DND-41 (cell line): ENCODE data around the gene MAFB.
A peak's percentile ranks its signal among the peaks of the same experiment; 100 is the strongest.

Experiments used
- ATAC-seq: fragments of 200-7000 bp; cut with Tn5 transposase; 3 replicates; pipeline ENCODE4 v1.9.1; 2021; ENCODE audit warnings: low read depth; ENCODE audit not compliant: insufficient read depth
- DNase-seq: peaks from one replicate; pipeline ENCODE4 v3.0.0-alpha.2; 2020
- H2AFZ ChIP-seq: 2 replicates; pipeline ENCODE4 v1.6.0; 2012; ENCODE audit warnings: low read depth, low read length
- H3K27ac ChIP-seq: 2 replicates; pipeline ENCODE4 v1.5.1; 2012; ENCODE audit warnings: low read length, inconsistent platforms
- H3K27me3 ChIP-seq: fragments of 200-600 bp; sonication (generic); 2 replicates; pipeline ENCODE4 v1.6.0; 2012; ENCODE audit warnings: low read length, mild to moderate bottlenecking, inconsistent platforms; ENCODE audit not compliant: insufficient read depth, poor library complexity
- H3K36me3 ChIP-seq: 2 replicates; pipeline ENCODE4 v1.5.1; 2012; ENCODE audit warnings: low read length, inconsistent platforms; ENCODE audit not compliant: insufficient read depth
- H3K4me1 ChIP-seq: 2 replicates; pipeline ENCODE4 v1.5.1; 2012; ENCODE audit warnings: mild to moderate bottlenecking, low read length; ENCODE audit not compliant: insufficient read depth
- H3K4me2 ChIP-seq: 2 replicates; pipeline ENCODE4 v1.6.0; 2012; ENCODE audit warnings: mild to moderate bottlenecking, moderate library complexity, low read length, inconsistent platforms; ENCODE audit not compliant: insufficient read depth
- H3K4me3 ChIP-seq, 2 experiments: fragments of 200-600 bp in 1 of 2; shearing (Covaris generic) in 1 of 2; 2 replicates each; pipeline ENCODE4 v1.5.1; 2012 to 2016; ENCODE audit warnings: inconsistent platforms in 2 of 2, low read length in 2 of 2, mild to moderate bottlenecking in 2 of 2, low read depth in 1 of 2, moderate library complexity in 1 of 2
- H3K79me2 ChIP-seq: 2 replicates; pipeline ENCODE4 v1.6.0; 2012; ENCODE audit warnings: low read length, inconsistent platforms; ENCODE audit not compliant: insufficient read depth
- H3K9ac ChIP-seq: 2 replicates; pipeline ENCODE4 v1.6.0; 2012; ENCODE audit warnings: low read depth, mild to moderate bottlenecking, inconsistent platforms, low read length, moderate library complexity
- H3K9me3 ChIP-seq: 2 replicates; pipeline ENCODE4 v1.5.1; 2012; ENCODE audit warnings: low read length, moderate library complexity, mild to moderate bottlenecking, inconsistent platforms; ENCODE audit not compliant: insufficient read depth, severe bottlenecking
- H4K20me1 ChIP-seq: 2 replicates; pipeline ENCODE4 v1.6.0; 2012; ENCODE audit warnings: low read length; ENCODE audit not compliant: insufficient read depth
- CTCF ChIP-seq: IDR thresholded peaks from 2 replicates; pipeline ENCODE4 v1.5.1; 2012; ENCODE audit warnings: borderline replicate concordance, low read length, moderate library complexity, mild to moderate bottlenecking; ENCODE audit not compliant: poor library complexity, severe bottlenecking; ENCODE audit errors: extremely low read depth
- EZH2 ChIP-seq: IDR thresholded peaks from 3 replicates; pipeline ENCODE4 v1.6.1; 2012; ENCODE audit warnings: borderline replicate concordance, low read depth, mild to moderate bottlenecking, moderate library complexity, low read length, inconsistent platforms; ENCODE audit not compliant: severe bottlenecking

Gene MAFB

GRCh38 chr20:40690836-40691565, 2.0 kb upstream of the MAFB start:
- Histone ChIP-seq H3K27ac (no peak overlapping the region), H3K36me3 (no peaks in the 10 kb centered on the region), H3K79me2 (no peaks in the 10 kb centered on the region), H3K9ac (no peak overlapping the region), H3K4me2 (no peak overlapping the region), H3K4me1 (peaks cover 24% of the 10 kb centered on the region), H3K27me3 (peaks cover under 1% of the 10 kb centered on the region), H2AFZ (no peak overlapping the region), H3K9me3 (no peaks in the 10 kb centered on the region), H4K20me1 (no peaks in the 10 kb centered on the region), H3K4me3 (no peak overlapping the region)
- no peak for DNase-seq
- ATAC-seq = no peak
- TF ChIP-seq CTCF (no peak), EZH2 (no peak)

GRCh38 chr20:40689943-40690835, 1.2 kb upstream of the MAFB start:
- no peaks in the 10 kb centered on the region for H3K27me3 ChIP-seq
- peaks cover 24% of the 10 kb centered on the region for H3K4me1 ChIP-seq
- peak overlapping the region; percentile 91 for H2AFZ ChIP-seq
- TF ChIP-seq CTCF = peak; percentile 83
- TF ChIP-seq EZH2 = no peak
- H3K4me2 ChIP-seq = peak overlapping the region; percentile 94
- no peaks in the 10 kb centered on the region for H3K79me2 ChIP-seq
- H4K20me1 ChIP-seq = no peaks in the 10 kb centered on the region
- H3K36me3 ChIP-seq = no peaks in the 10 kb centered on the region
- H3K9me3 ChIP-seq = no peaks in the 10 kb centered on the region
- ATAC-seq = peak; percentile 47
- peak overlapping the region; percentile 17 to 60; a peak in 3 of 4 replicates for H3K4me3 ChIP-seq
- peak overlapping the region; percentile 64 for H3K9ac ChIP-seq
- peak; percentile 73 for DNase-seq
- H3K27ac ChIP-seq = peak overlapping the region; percentile 42; the same call in 1 of the 2 replicates

GRCh38 chr20:40688129-40689099, 622 bp downstream of the MAFB start:
- DNase-seq (no peak), ATAC-seq (no peak)
- TF ChIP-seq CTCF (no peak), EZH2 (no peak)
- peak overlapping the region in 1 of 2 experiments; percentile 60; a peak in 2 of 4 replicates for H3K4me3 ChIP-seq
- H3K9me3 ChIP-seq = no peaks in the 10 kb centered on the region
- H2AFZ ChIP-seq = no peak overlapping the region
- no peaks in the 10 kb centered on the region for H3K27me3 ChIP-seq
- no peaks in the 10 kb centered on the region for H3K79me2 ChIP-seq
- H3K36me3 ChIP-seq = no peaks in the 10 kb centered on the region
- peaks cover 24% of the 10 kb centered on the region for H3K4me1 ChIP-seq
- H4K20me1 ChIP-seq = no peaks in the 10 kb centered on the region; the same call in 1 of the 2 replicates
- peak overlapping the region; percentile 94 for H3K4me2 ChIP-seq
- no peak overlapping the region for H3K27ac ChIP-seq
- H3K9ac ChIP-seq = peak overlapping the region; percentile 49; the same call in 1 of the 2 replicates
